SJCRH30 (cell line): ENCODE results near the gene SWAP70. TPM values are rescaled to one million over a fixed set of nuclear protein-coding genes. Genes with fewer than 3 reads are reported as not detected.

Source experiments
- DNase-seq, 2 experiments: peaks; one replicate each; pipeline ENCODE4 v3.0.0-alpha.2; 2015 to 2020
- H3K27ac ChIP-seq: fragments of 250-450 bp; sonication (Bioruptor Pico); 2 replicates; pipeline ENCODE4 v1.5.1; 2020; ENCODE audit warnings: mild to moderate bottlenecking, moderate library complexity
- H3K27me3 ChIP-seq: fragments of 250-450 bp; sonication (Bioruptor Pico); 2 replicates; pipeline ENCODE4 v1.5.1; 2020; ENCODE audit warnings: mild to moderate bottlenecking, moderate library complexity
- H3K36me3 ChIP-seq: fragments of 250-450 bp; sonication (Bioruptor Pico); 2 replicates; pipeline ENCODE4 v1.5.1; 2020; ENCODE audit warnings: mild to moderate bottlenecking, moderate library complexity
- H3K4me1 ChIP-seq: fragments of 250-450 bp; sonication (Bioruptor Pico); 2 replicates; pipeline ENCODE4 v1.5.1; 2020; ENCODE audit warnings: mild to moderate bottlenecking, moderate library complexity
- H3K4me3 ChIP-seq: fragments of 250-450 bp; sonication (Bioruptor Pico); 2 replicates; pipeline ENCODE4 v1.5.1; 2020; ENCODE audit warnings: mild to moderate bottlenecking, moderate library complexity
- H3K9me3 ChIP-seq: fragments of 250-450 bp; sonication (Bioruptor Pico); replicated peaks from 2 replicates; pipeline ENCODE4 v1.5.1; 2020; ENCODE audit warnings: mild to moderate bottlenecking, moderate library complexity
- total RNA-seq: library from RNA; depleted of rRNA; stranded (reverse); fragments of >200 nt; shearing (Covaris generic); gene quantifications from 2 replicates; pipeline ENCODE4 v1.2.3, GENCODE V29; 2014; rRNA removed

SWAP70 gene
- total RNA-seq, 1 experiment from 2014 or later, result 25.4 TPM

DNA sequence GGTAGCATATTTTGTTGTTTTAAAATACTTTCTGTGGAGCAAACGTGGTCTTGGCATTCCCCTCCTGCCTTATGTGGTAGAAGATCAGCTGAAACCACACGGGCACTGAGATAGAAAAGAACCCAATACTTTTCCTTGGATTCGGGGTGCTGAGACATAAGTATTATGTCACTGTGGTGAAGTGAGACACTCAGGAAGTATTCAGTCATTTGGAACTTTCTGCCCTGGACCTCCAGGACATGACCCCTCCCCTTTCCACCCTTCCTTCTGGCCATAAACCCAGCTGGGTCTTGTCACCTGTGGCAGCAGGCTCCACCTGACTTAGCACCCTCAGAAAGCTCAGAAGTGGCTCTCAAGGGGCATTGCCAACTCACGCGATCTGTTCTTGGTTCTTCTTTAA, 123.4 kb downstream of the SWAP70 start:
- no peaks in the 10 kb centered on the region for H3K9me3 ChIP-seq
- no peaks in the 10 kb centered on the region for H3K27me3 ChIP-seq
- peak overlapping the region; percentile 31 for H3K27ac ChIP-seq
- H3K36me3 ChIP-seq, result peaks cover 29% of the 10 kb centered on the region
- H3K4me1 ChIP-seq, result peaks cover 12% of the 10 kb centered on the region
- no peak overlapping the region for H3K4me3 ChIP-seq
- no peak for DNase-seq

DNA sequence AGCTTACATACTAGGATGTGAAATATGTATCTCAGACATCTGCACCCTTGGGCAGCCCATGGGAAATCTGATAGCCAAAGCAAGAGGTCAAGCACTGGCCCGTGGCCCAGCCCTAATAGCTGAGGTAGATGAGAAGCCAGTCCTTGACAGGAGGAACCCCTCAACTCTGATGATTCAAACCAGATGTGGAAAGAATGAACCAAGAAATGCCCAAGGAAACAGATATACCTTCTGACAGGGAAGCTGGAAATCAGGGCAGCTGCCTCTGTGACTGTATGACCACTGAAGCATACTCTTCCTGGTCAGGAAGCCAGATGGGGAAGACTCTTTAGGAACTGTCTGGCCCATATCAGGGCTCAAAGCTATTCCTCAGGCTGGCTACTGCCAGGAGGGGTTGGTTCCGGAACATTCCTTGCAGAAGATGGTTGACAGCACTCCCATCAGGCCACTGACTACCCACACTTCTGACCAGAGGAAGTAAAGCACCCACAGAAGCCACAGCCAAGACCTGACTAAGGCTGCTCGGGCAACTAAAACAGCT, 124.2 kb downstream of the SWAP70 start:
- Histone ChIP-seq H3K4me3 (no peak overlapping the region), H3K27me3 (no peaks in the 10 kb centered on the region), H3K4me1 (peaks cover 12% of the 10 kb centered on the region), H3K9me3 (no peaks in the 10 kb centered on the region), H3K36me3 (peaks cover 29% of the 10 kb centered on the region), H3K27ac (peak overlapping the region; percentile 31)
- peak; percentile 47 to 56 for DNase-seq

DNA sequence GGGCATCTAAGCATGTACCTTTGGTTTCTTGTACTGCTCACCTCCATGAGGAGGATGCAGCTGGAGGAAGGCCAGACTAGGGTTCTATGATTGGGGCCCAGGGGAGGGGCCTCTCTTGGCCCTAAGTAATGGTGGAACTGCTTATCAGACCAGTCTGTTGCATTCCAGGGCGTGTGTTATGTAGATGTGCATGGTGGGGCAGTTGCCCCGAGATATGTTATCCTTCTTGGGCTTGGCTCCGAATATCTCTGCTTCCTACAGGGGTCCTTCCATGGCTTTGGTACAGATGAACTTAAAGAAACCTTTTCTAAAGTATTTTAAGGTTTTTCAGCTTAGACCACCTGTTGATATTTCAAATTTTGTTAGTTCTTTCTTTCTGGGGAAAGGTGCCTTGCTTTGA, 126.0 kb downstream of the SWAP70 start:
- no peak for DNase-seq
- H3K27me3 ChIP-seq, result no peaks in the 10 kb centered on the region
- no peaks in the 10 kb centered on the region for H3K9me3 ChIP-seq
- H3K4me1 ChIP-seq, result peaks cover 12% of the 10 kb centered on the region
- peaks cover 25% of the 10 kb centered on the region for H3K36me3 ChIP-seq
- no peak overlapping the region for H3K4me3 ChIP-seq
- no peak overlapping the region for H3K27ac ChIP-seq

DNA sequence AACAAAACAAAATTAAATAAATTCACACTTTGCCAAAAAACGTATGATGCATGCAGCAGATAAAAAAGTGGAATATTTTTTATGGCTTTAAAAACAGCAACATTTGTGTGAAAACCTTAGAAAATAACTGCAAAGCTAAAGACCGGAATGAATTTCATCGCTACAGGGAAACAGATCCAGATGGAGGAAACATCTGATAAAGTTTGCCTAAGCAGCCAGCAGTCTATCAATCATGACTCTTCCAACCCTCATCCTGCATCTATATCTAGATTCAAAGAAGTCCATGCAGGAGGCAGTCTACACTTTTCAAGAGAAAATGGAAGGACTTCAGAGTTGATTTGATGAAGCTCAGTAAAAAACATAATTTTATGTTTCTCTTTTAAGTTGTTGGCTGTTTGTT, 126.8 kb downstream of the SWAP70 start:
- Histone ChIP-seq H3K4me1 (peaks cover 12% of the 10 kb centered on the region), H3K9me3 (no peaks in the 10 kb centered on the region), H3K27me3 (no peaks in the 10 kb centered on the region), H3K4me3 (no peak overlapping the region), H3K36me3 (peaks cover 25% of the 10 kb centered on the region), H3K27ac (no peak overlapping the region)
- no peak for DNase-seq

DNA sequence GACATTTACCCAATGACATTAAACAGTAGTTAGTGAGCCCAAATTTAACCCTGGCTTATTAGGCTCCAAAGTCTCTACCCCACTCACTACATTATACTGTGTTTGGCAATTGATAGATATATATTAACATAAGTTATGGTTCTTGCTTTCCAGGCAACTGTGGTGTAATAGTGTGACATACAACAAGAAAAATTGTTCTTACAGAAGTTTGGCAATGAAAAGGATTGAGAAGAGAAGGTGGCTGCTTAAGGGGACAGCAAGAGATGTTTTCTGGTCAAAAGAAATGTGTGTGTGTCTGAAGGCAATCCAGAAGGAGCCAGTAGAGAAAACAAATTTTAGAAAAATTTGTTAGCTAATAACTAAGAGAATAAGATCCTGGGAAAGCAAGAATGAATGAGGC, 132.4 kb downstream of the SWAP70 start:
- H3K9me3 ChIP-seq, result no peaks in the 10 kb centered on the region
- H3K36me3 ChIP-seq, result peaks cover 8% of the 10 kb centered on the region; the same call in 1 of the 2 replicates
- no peak for DNase-seq
- H3K4me3 ChIP-seq, result no peak overlapping the region
- no peaks in the 10 kb centered on the region for H3K4me1 ChIP-seq
- H3K27ac ChIP-seq, result no peak overlapping the region
- no peaks in the 10 kb centered on the region for H3K27me3 ChIP-seq

DNA sequence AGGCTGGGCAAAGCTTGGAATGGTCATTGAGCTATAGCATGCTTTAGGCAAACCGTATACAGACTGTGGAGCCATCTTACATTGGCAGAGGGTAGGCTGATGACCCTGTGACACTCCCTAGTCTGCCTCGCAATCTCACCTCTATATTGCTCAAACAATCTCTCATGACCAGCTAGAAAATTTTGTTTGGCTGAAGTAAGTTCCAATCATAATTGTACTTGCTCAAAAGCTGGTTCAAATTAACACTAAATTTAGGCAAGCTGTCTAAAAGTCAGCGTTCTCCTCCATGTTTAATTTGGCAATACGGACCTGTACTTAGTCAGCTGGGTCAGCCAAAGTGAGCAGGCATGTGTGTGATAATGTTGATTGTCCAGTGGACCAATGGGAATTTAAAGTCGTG, 133.0 kb downstream of the SWAP70 start:
- H3K36me3 ChIP-seq, result peaks cover 8% of the 10 kb centered on the region; the same call in 1 of the 2 replicates
- no peaks in the 10 kb centered on the region for H3K4me1 ChIP-seq
- no peak overlapping the region for H3K27ac ChIP-seq
- DNase-seq, result no peak
- no peaks in the 10 kb centered on the region for H3K9me3 ChIP-seq
- H3K4me3 ChIP-seq, result no peak overlapping the region
- no peaks in the 10 kb centered on the region for H3K27me3 ChIP-seq

DNA sequence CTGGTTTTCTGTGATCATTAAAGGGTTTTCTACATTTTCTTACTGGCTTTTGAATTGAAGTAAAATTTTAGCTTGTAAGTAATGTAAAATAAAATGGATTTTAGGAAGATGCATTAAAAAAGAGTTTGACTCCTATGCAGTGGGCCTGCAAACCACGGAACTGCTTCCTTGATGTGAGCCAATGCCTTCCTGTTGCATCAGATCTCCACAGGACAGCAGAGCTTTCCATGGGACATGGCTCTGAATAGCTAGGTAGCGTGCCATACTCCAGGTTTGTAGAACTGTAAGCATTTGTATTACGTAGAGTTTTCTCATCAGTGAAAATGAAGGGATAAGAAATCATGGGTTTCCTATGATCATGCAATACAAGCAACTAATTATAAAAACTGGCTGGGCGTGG, 133.4 kb downstream of the SWAP70 start:
- H3K36me3 ChIP-seq, result peaks cover 8% of the 10 kb centered on the region; the same call in 1 of the 2 replicates
- H3K27me3 ChIP-seq, result no peaks in the 10 kb centered on the region
- no peak for DNase-seq
- H3K27ac ChIP-seq, result no peak overlapping the region
- H3K9me3 ChIP-seq, result no peaks in the 10 kb centered on the region
- no peak overlapping the region for H3K4me3 ChIP-seq
- peaks cover 2% of the 10 kb centered on the region for H3K4me1 ChIP-seq

DNA sequence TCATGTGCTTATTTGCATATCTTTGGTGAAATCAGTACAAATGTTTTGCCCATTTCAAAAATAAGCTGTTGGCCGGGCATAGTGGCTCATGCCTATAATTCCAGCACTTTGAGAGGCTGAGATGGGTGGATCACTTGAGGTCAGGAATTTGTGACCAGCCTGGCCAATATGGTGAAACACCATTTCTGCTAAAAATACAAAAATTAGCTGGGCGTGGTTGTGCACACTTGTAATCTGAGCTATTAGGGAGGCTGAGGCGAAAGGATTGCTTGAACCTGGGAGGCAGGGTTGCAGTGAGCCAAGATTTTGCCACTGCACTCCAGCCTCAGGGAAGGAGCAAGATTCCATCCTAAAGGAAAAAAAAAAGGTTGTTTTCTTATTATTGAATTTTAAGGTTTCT, 136.0 kb downstream of the SWAP70 start:
- no peak for DNase-seq
- Histone ChIP-seq H3K27me3 (no peaks in the 10 kb centered on the region), H3K27ac (no peak overlapping the region), H3K4me1 (peaks cover 9% of the 10 kb centered on the region), H3K36me3 (0 out of 2 replicates have a peak, but pooled peaks cover 8% of the 10 kb centered on the region), H3K9me3 (no peaks in the 10 kb centered on the region), H3K4me3 (no peak overlapping the region)

DNA sequence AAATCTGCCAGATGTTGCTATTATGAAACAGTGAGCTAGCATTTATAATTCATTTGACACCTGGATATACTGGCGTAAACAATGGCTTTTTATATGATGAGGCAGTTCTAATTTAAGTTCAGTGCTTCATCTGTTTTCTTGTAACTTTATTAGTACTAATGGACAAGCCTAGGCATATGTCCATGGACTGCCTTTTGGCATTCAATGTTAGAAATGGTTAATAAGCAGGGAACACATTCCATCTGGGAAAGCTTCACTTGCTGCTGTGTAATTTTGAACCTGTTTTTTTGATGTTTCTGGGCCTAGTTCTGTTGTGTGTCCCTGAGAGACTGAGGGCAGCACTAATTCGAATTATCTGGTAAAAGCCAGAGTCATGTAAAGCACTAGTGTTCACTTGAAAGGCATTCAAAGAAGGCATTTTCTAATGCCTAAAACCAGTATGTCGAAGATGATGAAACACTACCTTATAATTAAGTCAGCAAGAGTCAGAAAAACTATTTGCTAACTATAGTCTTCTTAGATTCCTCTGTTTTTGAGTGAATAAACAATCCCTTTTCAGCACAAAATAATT, 138.5 kb downstream of the SWAP70 start:
- Histone ChIP-seq H3K9me3 (no peaks in the 10 kb centered on the region), H3K4me3 (no peak overlapping the region), H3K27ac (peak overlapping the region; percentile 11; the same call in 1 of the 2 replicates), H3K4me1 (peaks cover 9% of the 10 kb centered on the region), H3K27me3 (no peaks in the 10 kb centered on the region), H3K36me3 (peaks cover 13% of the 10 kb centered on the region)
- peak in 1 of 2 experiments; percentile 16 for DNase-seq

Other genes with a start within 250 kb of the SWAP70 start
- 25.5 and 27.8 TPM in 2 replicates for gene ZNF143, start 203.1 kb upstream of the SWAP70 start, total RNA-seq
- gene WEE1, start 90.4 kb upstream of the SWAP70 start, total RNA-seq, result 102 and 120 TPM in 2 replicates